ENCODE data around the gene MYH8. TPM values are rescaled to one million over a fixed set of nuclear protein-coding genes. Genes with fewer than 3 reads are reported as not detected.

MYH8 gene
- not detected for total RNA-seq

GRCh38 chr17:10421900-10422542 lies at the start of gene MYH8:
Gene MYH8, minus strand, starts transcription at chr17:10421950. Its CDS starts 1,723 bp downstream, at chr17:10420227.
- Histone ChIP-seq H3K4me1 (no peaks in the 10 kb centered on the region), H3K27ac (no peak within 1 kb of the TSS), H3K36me3 (no peaks in the 10 kb centered on the region), H3K9me3 (no peaks in the 10 kb centered on the region), H3K27me3 (peaks cover 0 to 4% of the 10 kb centered on the region in 2 donors), H3K4me3 (no peak within 1 kb of the TSS)
- no peak for TF ChIP-seq CTCF (IDR thresholded peaks at IDR 0.05)
- no peak for TF ChIP-seq POLR2A (IDR thresholded peaks at IDR 0.05)
- intact Hi-C loops (cut with DNase I; ENCODE audit: low total_unique reads): no loop called here
- no peak for DNase-seq

GRCh38 chr17:10469459-10469858 lies 47.7 kb upstream of the MYH8 start, which contains the start of gene MYH4:
Gene MYH4, minus strand, starts transcription at chr17:10469559. Its CDS starts 2,814 bp downstream, at chr17:10466745.
- TF ChIP-seq CTCF (IDR thresholded peaks at IDR 0.05) (no peak), POLR2A (IDR thresholded peaks at IDR 0.05) (no peak)
- Histone ChIP-seq H3K27ac (no peak within 1 kb of the TSS), H3K4me3 (no peak within 1 kb of the TSS), H3K36me3 (no peaks in the 10 kb centered on the region), H3K27me3 (no peaks in the 10 kb centered on the region), H3K9me3 (no peaks in the 10 kb centered on the region), H3K4me1 (no peaks in the 10 kb centered on the region)
- intact Hi-C loops (cut with DNase I; ENCODE audit: low total_unique reads): no loop called here
- DNase-seq: no peak

GRCh38 chr17:10463402-10463801 lies 41.7 kb upstream of the MYH8 start:
- no peak for TF ChIP-seq POLR2A (IDR thresholded peaks at IDR 0.05)
- no peak for TF ChIP-seq CTCF (IDR thresholded peaks at IDR 0.05)
- intact Hi-C loops (cut with DNase I; ENCODE audit: low total_unique reads): no loop called here

GRCh38 chr17:10460062-10460461 lies 38.3 kb upstream of the MYH8 start:
- DNase-seq: no peak
- H3K27ac ChIP-seq: no peak overlapping the region
- intact Hi-C loops (cut with DNase I; ENCODE audit: low total_unique reads): no loop called here
- H3K9me3 ChIP-seq: no peaks in the 10 kb centered on the region
- H3K4me3 ChIP-seq: no peak overlapping the region
- TF ChIP-seq CTCF (IDR thresholded peaks at IDR 0.05): no peak
- no peak for TF ChIP-seq POLR2A (IDR thresholded peaks at IDR 0.05)
- no peaks in the 10 kb centered on the region for H3K27me3 ChIP-seq
- H3K4me1 ChIP-seq: no peaks in the 10 kb centered on the region
- H3K36me3 ChIP-seq: no peaks in the 10 kb centered on the region

More at GRCh38 chr17:10463402-10463801, 41.7 kb upstream of the MYH8 start:
- DNase-seq: no peak
- Histone ChIP-seq H3K27me3 (no peaks in the 10 kb centered on the region), H3K4me3 (no peak overlapping the region), H3K27ac (no peak overlapping the region), H3K36me3 (no peaks in the 10 kb centered on the region), H3K4me1 (no peaks in the 10 kb centered on the region), H3K9me3 (no peaks in the 10 kb centered on the region)

- no peak for DNase-seq
- Histone ChIP-seq H3K36me3 (no peaks in the 10 kb centered on the region), H3K4me1 (no peaks in the 10 kb centered on the region), H3K27me3 (no peaks in the 10 kb centered on the region), H3K27ac (no peak overlapping the region), H3K9me3 (no peaks in the 10 kb centered on the region), H3K4me3 (no peak overlapping the region)
- intact Hi-C loops (cut with DNase I; ENCODE audit: low total_unique reads): no loop called here
- TF ChIP-seq CTCF (IDR thresholded peaks at IDR 0.05) (no peak), POLR2A (IDR thresholded peaks at IDR 0.05) (no peak)
Observed at GRCh38 chr17:10458701-10459100, 37.0 kb upstream of the MYH8 start.

All from uterus (tissue), 4 donors.